ENCODE measurements around the gene CCL27.
"Not testable (repeated sequence)": the region's sequence is repeated elsewhere in the genome, so short reads cannot be mapped to it uniquely, and the experiment has no call there.

The CCL27 gene

GRCh38 chr9:34648673-34649072 lies 13.8 kb downstream of the CCL27 start:
- DNase-seq = no peak

- DNase-seq = no peak
These were observed 14.8 kb downstream of the CCL27 start for GRCh38 chr9:34647651-34648050.

- DNase-seq = no peak
These were observed 15.4 kb downstream of the CCL27 start for GRCh38 chr9:34647084-34647403.

GRCh38 chr9:34646211-34647083 lies 16.0 kb downstream of the CCL27 start, which contains the start of gene GALT:
GALT (plus strand) TSS chr9:34646675; CDS start chr9:34646705, 30 bp downstream.
- DNase-seq = peak; percentile 94

GRCh38 chr9:34644766-34645314 lies 17.6 kb downstream of the CCL27 start:
- no peak for DNase-seq

- no peak for DNase-seq
These were observed 19.8 kb downstream of the CCL27 start for GRCh38 chr9:34642679-34643078.

- not testable (repeated sequence) for DNase-seq
These were observed 23.1 kb downstream of the CCL27 start for GRCh38 chr9:34639322-34639721.

- no peak for DNase-seq
These were observed 24.4 kb downstream of the CCL27 start for GRCh38 chr9:34638138-34638445.

GRCh38 chr9:34637356-34638137 lies 24.9 kb downstream of the CCL27 start, which contains the start of gene SIGMAR1:
SIGMAR1 (minus strand) TSS chr9:34637787; CDS start chr9:34637697, 90 bp downstream.
- peak; percentile 95 for DNase-seq

GRCh38 chr9:34636791-34637355 lies 25.6 kb downstream of the CCL27 start:
- DNase-seq = peak; percentile 45

GRCh38 chr9:34635556-34635955 lies 26.9 kb downstream of the CCL27 start:
- no peak for DNase-seq

- DNase-seq = no peak
These were observed 27.8 kb downstream of the CCL27 start for GRCh38 chr9:34634551-34635248.

- peak; percentile 78 for DNase-seq
These were observed 28.5 kb downstream of the CCL27 start for GRCh38 chr9:34633851-34634550.

- peak; percentile 67 for DNase-seq
These were observed 29.3 kb downstream of the CCL27 start for GRCh38 chr9:34633166-34633565.

GRCh38 chr9:34630402-34631154 lies 31.9 kb downstream of the CCL27 start:
- no peak for DNase-seq

GRCh38 chr9:34629491-34629808 lies 33.0 kb downstream of the CCL27 start:
- DNase-seq = no peak

- peak; percentile 36 for DNase-seq
These were observed 33.6 kb downstream of the CCL27 start, which contains the start of gene ARID3C for GRCh38 chr9:34628656-34629490. ARID3C (minus strand) TSS chr9:34629066; CDS start chr9:34628014, 1,052 bp downstream.

- DNase-seq = no peak
These were observed 34.5 kb downstream of the CCL27 start for GRCh38 chr9:34627716-34628655.

GRCh38 chr9:34625186-34625486 lies 37.3 kb downstream of the CCL27 start:
- no peak for DNase-seq

Measured in NCI-H82 (cell line).